Activated T-cell treated with anti-CD3 and anti-CD28 coated beads for 1 hour (primary cell): ENCODE measurements around the gene IL4.
"Not testable (repeated sequence)": the region's sequence is repeated elsewhere in the genome, so short reads cannot be mapped to it uniquely, and the experiment has no call there.

ENCODE experiments used
- DNase-seq: peaks from one replicate; pipeline ENCODE4 v3.0.0-alpha.2; 2020; ENCODE audit warnings: low read depth

Gene IL4

GRCh38 chr5:132674671-132675506 is 1.1 kb downstream of the IL4 start:
- DNase-seq: no peak

- no peak for DNase-seq
Observed at GRCh38 chr5:132675936-132676689, 2.3 kb downstream of the IL4 start.

GRCh38 chr5:132677191-132677590 is 3.4 kb downstream of the IL4 start:
- no peak for DNase-seq

GRCh38 chr5:132677682-132678400 is 4.1 kb downstream of the IL4 start:
- no peak for DNase-seq

- DNase-seq: no peak
Observed at GRCh38 chr5:132678735-132679134, 4.9 kb downstream of the IL4 start.

GRCh38 chr5:132679166-132679565 is 5.4 kb downstream of the IL4 start:
- no peak for DNase-seq

GRCh38 chr5:132679717-132680380 is 6.1 kb downstream of the IL4 start:
- DNase-seq: no peak

GRCh38 chr5:132680780-132681475 is 7.1 kb downstream of the IL4 start:
- no peak for DNase-seq

GRCh38 chr5:132681476-132681831 is 7.7 kb downstream of the IL4 start:
- DNase-seq: no peak

- DNase-seq: no peak
Observed at GRCh38 chr5:132681983-132682382, 8.2 kb downstream of the IL4 start.

- DNase-seq: no peak
Observed at GRCh38 chr5:132684491-132684890, 10.7 kb downstream of the IL4 start.

- DNase-seq: no peak
Observed at GRCh38 chr5:132684922-132685720, 11.3 kb downstream of the IL4 start.

GRCh38 chr5:132686193-132686592 is 12.4 kb downstream of the IL4 start:
- no peak for DNase-seq

- no peak for DNase-seq
Observed at GRCh38 chr5:132687995-132688394, 14.2 kb downstream of the IL4 start.

GRCh38 chr5:132688536-132689339 is 14.9 kb downstream of the IL4 start:
- no peak for DNase-seq

- DNase-seq: no peak
Observed at GRCh38 chr5:132689513-132689912, 15.7 kb downstream of the IL4 start.

- no peak for DNase-seq
Observed at GRCh38 chr5:132690156-132690555, 16.4 kb downstream of the IL4 start.

GRCh38 chr5:132691755-132692631 is 18.2 kb downstream of the IL4 start:
- DNase-seq: not testable (repeated sequence)

- no peak for DNase-seq
Observed at GRCh38 chr5:132692632-132692967, 18.8 kb downstream of the IL4 start.
